HG02973 (cell line): ENCODE data around the gene IL4R.
A peak's percentile ranks its signal among the peaks of the same experiment; 100 is the strongest.
"Not testable (repeated sequence)": the region's sequence is repeated elsewhere in the genome, so short reads cannot be mapped to it uniquely, and the experiment has no call there.

Source experiments
- ATAC-seq: cut with Tn5 transposase; IDR thresholded peaks from one replicate; pipeline ENCODE4 v1.9.1; 2021; ENCODE audit warnings: moderate library complexity; ENCODE audit not compliant: unreplicated experiment

The IL4R gene

GRCh38 chr16:27377666-27378485, 64.1 kb downstream of the IL4R start:
- ATAC-seq, result no peak

GRCh38 chr16:27378871-27379481, 65.2 kb downstream of the IL4R start:
- no peak for ATAC-seq

GRCh38 chr16:27379919-27380318, 66.1 kb downstream of the IL4R start:
- ATAC-seq, result no peak

- ATAC-seq, result no peak
These were observed 67.5 kb downstream of the IL4R start for GRCh38 chr16:27381236-27381635.

GRCh38 chr16:27381974-27382855, 68.4 kb downstream of the IL4R start:
- no peak for ATAC-seq

- ATAC-seq, result no peak
These were observed 69.9 kb downstream of the IL4R start for GRCh38 chr16:27383556-27384243.

- no peak for ATAC-seq
These were observed 70.7 kb downstream of the IL4R start for GRCh38 chr16:27384425-27384824.

- no peak for ATAC-seq
These were observed 71.6 kb downstream of the IL4R start for GRCh38 chr16:27385398-27385797.

- ATAC-seq, result no peak
These were observed 72.9 kb downstream of the IL4R start for GRCh38 chr16:27386674-27387073.

- ATAC-seq, result peak; percentile 89
These were observed 74.0 kb downstream of the IL4R start for GRCh38 chr16:27387724-27388123.

- no peak for ATAC-seq
These were observed 75.6 kb downstream of the IL4R start for GRCh38 chr16:27389272-27389961.

- ATAC-seq, result no peak
These were observed 76.4 kb downstream of the IL4R start for GRCh38 chr16:27390151-27390550.

- no peak for ATAC-seq
These were observed 78.9 kb downstream of the IL4R start for GRCh38 chr16:27392671-27393070.

GRCh38 chr16:27394516-27394915, 80.7 kb downstream of the IL4R start:
- no peak for ATAC-seq

GRCh38 chr16:27398341-27398893, 84.6 kb downstream of the IL4R start:
- ATAC-seq, result not testable (repeated sequence)

- ATAC-seq, result no peak
These were observed 85.4 kb downstream of the IL4R start for GRCh38 chr16:27398894-27399853.

GRCh38 chr16:27399969-27400368, 86.2 kb downstream of the IL4R start:
- no peak for ATAC-seq

GRCh38 chr16:27400751-27401620, 87.2 kb downstream of the IL4R start:
- ATAC-seq, result no peak
